DOHH2 (cell line): ENCODE measurements around the gene AK8.

Experiments
- H3F3A ChIP-seq: fragments of 200-600 bp; sonication (generic), shearing (Covaris generic); 2 replicates; pipeline ENCODE4 v1.6.0; 2016; ENCODE audit warnings: antibody characterized with exemption, mild to moderate bottlenecking; ENCODE audit not compliant: control insufficient read depth, insufficient read depth
- H3K27ac ChIP-seq: fragments of 200-600 bp; sonication (generic); 2 replicates; pipeline ENCODE4 v1.5.1; 2014; ENCODE audit warnings: low read depth, mild to moderate bottlenecking, low read length, moderate library complexity
- H3K27me3 ChIP-seq: fragments of 200-600 bp; sonication (generic); 2 replicates; pipeline ENCODE4 v1.6.1; 2014; ENCODE audit warnings: mild to moderate bottlenecking, low read length, mixed read lengths; ENCODE audit not compliant: control insufficient read depth
- H3K36me3 ChIP-seq: fragments of 200-600 bp; sonication (generic); 2 replicates; pipeline ENCODE4 v1.6.1; 2014; ENCODE audit warnings: mild to moderate bottlenecking, low read length, moderate library complexity, mixed read lengths; ENCODE audit not compliant: control insufficient read depth
- H3K4me1 ChIP-seq: fragments of 200-600 bp; sonication (generic); 2 replicates; pipeline ENCODE4 v1.6.1; 2014; ENCODE audit warnings: mild to moderate bottlenecking, low read length, mixed read lengths; ENCODE audit not compliant: control insufficient read depth
- H3K4me2 ChIP-seq: fragments of 200-600 bp; sonication (generic); 2 replicates; pipeline ENCODE4 v1.6.0; 2014; ENCODE audit warnings: mild to moderate bottlenecking, low read length, moderate library complexity
- H3K4me3 ChIP-seq: fragments of 200-600 bp; sonication (generic); 2 replicates; pipeline ENCODE4 v1.5.1; 2014; ENCODE audit warnings: mild to moderate bottlenecking, low read length, mixed read lengths
- H3K79me2 ChIP-seq: fragments of 200-600 bp; sonication (generic); 2 replicates; pipeline ENCODE4 v1.6.1; 2014; ENCODE audit warnings: mild to moderate bottlenecking, low read length, mixed read lengths; ENCODE audit not compliant: control insufficient read depth
- H3K9me2 ChIP-seq: fragments of 200-600 bp; sonication (generic); replicated peaks from 2 replicates; pipeline ENCODE4 v1.6.1; 2014; ENCODE audit warnings: mild to moderate bottlenecking, low read length, mixed read lengths; ENCODE audit not compliant: control insufficient read depth
- H3K9me3 ChIP-seq: fragments of 200-600 bp; sonication (generic); 2 replicates; pipeline ENCODE4 v1.6.1; 2014; ENCODE audit warnings: antibody characterized with exemption, low read length, mixed read lengths; ENCODE audit not compliant: control insufficient read depth, insufficient read depth
- H4K20me1 ChIP-seq: fragments of 200-600 bp; sonication (generic); 2 replicates; pipeline ENCODE4 v1.6.0; 2014; ENCODE audit warnings: low read depth, mild to moderate bottlenecking, antibody characterized with exemption, low read length, moderate library complexity; ENCODE audit not compliant: control insufficient read depth, insufficient read depth
- CTCF ChIP-seq: fragments of 200-600 bp; sonication (generic); IDR thresholded peaks from one replicate; pipeline ENCODE4 v1.5.1; 2014; ENCODE audit warnings: antibody characterized with exemption, mild to moderate bottlenecking, low read depth, low read length; ENCODE audit not compliant: poor library complexity, severe bottlenecking
- EZH2phosphoT487 ChIP-seq: fragments of 200-600 bp; sonication (generic); IDR thresholded peaks from 2 replicates; pipeline ENCODE4 v1.6.1; 2017; ENCODE audit warnings: borderline replicate concordance, mild to moderate bottlenecking, antibody characterized with exemption, low read length, moderate library complexity, mixed read lengths

The AK8 gene

GRCh38 chr9:132828201-132828770, 49.8 kb downstream of the AK8 start:
- Histone ChIP-seq H3K79me2 (no peaks in the 10 kb centered on the region), H3K4me2 (no peak overlapping the region), H3K27ac (no peak overlapping the region), H3K27me3 (peaks cover 7% of the 10 kb centered on the region; the same call in 1 of the 2 replicates), H3K9me2 (no peaks in the 10 kb centered on the region), H3K4me3 (no peak overlapping the region), H4K20me1 (no peaks in the 10 kb centered on the region), H3K9me3 (no peaks in the 10 kb centered on the region), H3K36me3 (no peaks in the 10 kb centered on the region), H3K4me1 (no peaks in the 10 kb centered on the region), H3F3A (no peaks in the 10 kb centered on the region)
- TF ChIP-seq EZH2phosphoT487 = no peak
- no peak for TF ChIP-seq CTCF

GRCh38 chr9:132827366-132827765, 50.7 kb downstream of the AK8 start:
- Histone ChIP-seq H3K27ac (no peak overlapping the region), H3K36me3 (no peaks in the 10 kb centered on the region), H3K27me3 (peaks cover 7% of the 10 kb centered on the region; the same call in 1 of the 2 replicates), H3F3A (no peaks in the 10 kb centered on the region), H3K4me3 (no peak overlapping the region), H3K79me2 (no peaks in the 10 kb centered on the region), H3K4me1 (peaks cover 4% of the 10 kb centered on the region; the same call in 1 of the 2 replicates), H3K9me3 (no peaks in the 10 kb centered on the region), H3K9me2 (no peaks in the 10 kb centered on the region), H4K20me1 (no peaks in the 10 kb centered on the region), H3K4me2 (no peak overlapping the region)
- TF ChIP-seq EZH2phosphoT487 (no peak), CTCF (no peak)

GRCh38 chr9:132826621-132827365, 51.3 kb downstream of the AK8 start:
- peaks cover 4% of the 10 kb centered on the region; the same call in 1 of the 2 replicates for H3K4me1 ChIP-seq
- H3K4me2 ChIP-seq = no peak overlapping the region
- H3K36me3 ChIP-seq = no peaks in the 10 kb centered on the region
- no peaks in the 10 kb centered on the region for H3K9me3 ChIP-seq
- H3K79me2 ChIP-seq = no peaks in the 10 kb centered on the region
- TF ChIP-seq CTCF (no peak), EZH2phosphoT487 (no peak)
- no peaks in the 10 kb centered on the region for H3F3A ChIP-seq
- no peaks in the 10 kb centered on the region for H4K20me1 ChIP-seq
- no peak overlapping the region for H3K4me3 ChIP-seq
- H3K9me2 ChIP-seq = no peaks in the 10 kb centered on the region
- no peak overlapping the region for H3K27ac ChIP-seq
- H3K27me3 ChIP-seq = peaks cover 7% of the 10 kb centered on the region; the same call in 1 of the 2 replicates
